ENCODE measurements around the gene BMPR2.
"Not testable (repeated sequence)": the region's sequence is repeated elsewhere in the genome, so short reads cannot be mapped to it uniquely, and the experiment has no call there.

DNA sequence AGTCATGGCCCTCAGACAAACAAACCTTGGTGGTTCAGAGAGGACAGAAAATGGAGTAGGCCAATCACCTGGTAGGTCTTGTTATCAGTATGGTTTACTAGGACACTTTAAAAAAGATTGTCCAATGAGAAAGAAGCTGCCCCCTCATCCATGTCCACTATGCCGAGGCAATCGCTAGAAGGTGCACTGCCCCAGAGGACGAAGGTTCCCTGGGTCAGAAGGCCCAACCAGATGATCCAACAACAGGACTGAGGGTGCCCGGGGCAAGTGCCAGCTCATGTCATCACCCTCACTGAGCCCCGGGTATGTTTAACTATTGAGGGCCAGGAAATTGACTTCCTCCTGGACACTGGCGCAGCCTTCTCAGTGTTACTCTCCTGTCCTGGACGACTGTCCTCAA lies 123.7 kb downstream of the BMPR2 start:
- TF ChIP-seq, protein P1, sequence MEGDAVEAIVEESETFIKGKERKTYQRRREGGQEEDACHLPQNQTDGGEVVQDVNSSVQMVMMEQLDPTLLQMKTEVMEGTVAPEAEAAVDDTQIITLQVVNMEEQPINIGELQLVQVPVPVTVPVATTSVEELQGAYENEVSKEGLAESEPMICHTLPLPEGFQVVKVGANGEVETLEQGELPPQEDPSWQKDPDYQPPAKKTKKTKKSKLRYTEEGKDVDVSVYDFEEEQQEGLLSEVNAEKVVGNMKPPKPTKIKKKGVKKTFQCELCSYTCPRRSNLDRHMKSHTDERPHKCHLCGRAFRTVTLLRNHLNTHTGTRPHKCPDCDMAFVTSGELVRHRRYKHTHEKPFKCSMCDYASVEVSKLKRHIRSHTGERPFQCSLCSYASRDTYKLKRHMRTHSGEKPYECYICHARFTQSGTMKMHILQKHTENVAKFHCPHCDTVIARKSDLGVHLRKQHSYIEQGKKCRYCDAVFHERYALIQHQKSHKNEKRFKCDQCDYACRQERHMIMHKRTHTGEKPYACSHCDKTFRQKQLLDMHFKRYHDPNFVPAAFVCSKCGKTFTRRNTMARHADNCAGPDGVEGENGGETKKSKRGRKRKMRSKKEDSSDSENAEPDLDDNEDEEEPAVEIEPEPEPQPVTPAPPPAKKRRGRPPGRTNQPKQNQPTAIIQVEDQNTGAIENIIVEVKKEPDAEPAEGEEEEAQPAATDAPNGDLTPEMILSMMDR (IDR thresholded peaks at IDR 0.05), result not testable (repeated sequence)
- TF ChIP-seq EZH2, EZH2phosphoT487 (IDR thresholded peaks at IDR 0.05): not testable (repeated sequence)
